SHP77 (cell line): ENCODE data around the gene NSFL1C.

Experiments used
- DNase-seq, 2 experiments: peaks; one replicate each; lab custom pipeline; 2025; lab: John Stamatoyannopoulos, UW

The NSFL1C gene

DNA sequence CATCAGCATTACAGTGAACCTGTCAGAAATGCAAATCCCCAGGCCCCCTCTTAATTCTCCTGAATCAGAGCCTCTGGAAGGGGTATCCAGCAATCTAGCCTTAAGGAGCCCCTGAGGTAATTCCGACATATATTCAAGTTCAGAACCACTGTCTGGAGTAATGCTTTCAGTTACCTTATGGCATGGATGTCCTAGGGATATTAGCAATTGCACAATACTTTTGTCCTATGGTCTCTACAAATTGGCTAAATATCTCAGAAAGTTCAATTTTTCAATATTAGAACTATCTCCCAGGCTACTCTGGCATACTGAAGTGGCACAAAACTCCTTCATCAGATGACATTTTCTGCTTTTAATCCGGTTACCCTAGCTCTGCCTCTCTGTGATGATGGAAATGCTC lies 6.4 kb downstream of the NSFL1C start:
- no peak for DNase-seq

DNA sequence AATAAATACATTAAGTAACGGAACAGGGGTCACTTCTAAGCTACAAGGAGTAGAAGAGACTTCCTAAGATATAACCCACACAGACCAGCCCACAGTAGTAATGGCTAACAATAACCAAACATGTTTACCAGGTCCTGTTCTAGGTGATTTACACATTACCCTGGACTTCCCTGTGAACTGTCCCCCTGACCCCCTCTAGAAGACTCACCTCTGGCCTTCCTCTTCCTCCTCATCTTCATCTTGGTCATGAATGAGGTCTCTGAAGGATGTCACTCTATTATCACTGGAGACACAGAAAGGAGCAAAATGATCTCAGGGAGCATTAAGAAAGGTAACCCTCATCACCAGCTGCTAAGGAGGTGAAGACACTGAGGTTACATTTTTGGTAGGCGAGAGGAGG lies 8.7 kb downstream of the NSFL1C start:
- DNase-seq = no peak

DNA sequence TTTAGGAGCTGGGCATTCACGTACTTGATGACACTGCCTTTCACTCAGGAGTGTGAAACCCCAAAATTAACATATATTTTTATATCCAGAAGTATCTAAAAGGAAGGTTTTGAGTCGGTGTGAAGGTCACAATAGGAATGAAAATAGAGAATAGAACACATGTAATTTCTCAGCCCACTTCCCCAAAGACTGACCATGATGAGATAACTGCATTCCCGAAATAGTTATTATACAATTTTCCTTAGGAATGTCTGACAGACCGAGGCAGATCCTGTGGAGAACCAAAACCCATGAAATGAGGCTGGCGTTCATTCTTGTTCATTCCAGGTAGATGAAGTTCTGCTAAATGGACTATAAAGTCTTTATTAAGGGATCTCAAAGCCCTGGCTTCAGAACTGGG lies 10.3 kb downstream of the NSFL1C start:
- DNase-seq = no peak

DNA sequence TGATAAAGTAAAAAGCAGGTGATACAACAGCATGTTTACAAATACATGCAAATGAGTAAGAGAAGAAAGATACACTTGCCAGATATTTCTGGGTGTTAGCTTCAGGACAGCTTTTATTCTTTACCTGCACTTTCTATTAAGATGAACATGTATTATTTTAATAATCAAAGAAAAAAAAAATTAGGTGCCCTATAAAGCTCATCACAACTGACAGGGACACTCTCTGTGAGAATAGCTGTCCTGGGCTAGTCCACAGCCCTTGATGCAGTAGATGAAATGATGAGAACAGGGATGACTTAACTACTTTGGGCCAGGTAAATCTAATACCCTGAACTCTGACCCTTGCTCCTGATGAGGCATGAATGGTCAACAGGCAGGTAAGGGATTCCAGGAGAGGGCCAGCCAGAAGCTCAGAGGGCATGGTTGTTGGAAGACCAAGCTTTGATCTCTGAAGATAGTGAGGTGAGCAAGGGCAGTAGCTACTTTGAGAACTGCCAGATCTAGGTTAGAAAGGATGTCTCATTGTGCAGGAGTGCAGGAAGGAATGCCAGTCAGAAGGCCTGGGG lies 15.6 kb downstream of the NSFL1C start:
- DNase-seq = no peak

DNA sequence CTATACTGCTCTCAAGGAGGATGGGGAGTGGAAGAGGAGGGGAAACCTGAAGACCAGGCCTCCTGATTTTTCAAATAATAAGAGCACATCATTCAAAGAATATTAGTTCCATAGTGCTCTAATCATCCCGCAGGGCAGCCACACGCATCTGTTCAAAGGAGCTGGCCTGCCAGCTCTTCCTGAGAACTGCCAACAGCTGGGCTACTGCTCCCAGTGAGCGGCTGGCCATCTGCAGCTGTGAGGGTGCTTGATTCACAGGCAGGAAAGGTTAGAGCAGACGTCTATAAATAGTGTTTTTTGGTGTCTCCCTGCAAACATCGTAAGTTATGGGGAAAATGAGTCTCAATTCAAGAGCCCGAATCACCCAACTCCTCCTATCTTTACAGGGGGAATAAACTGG lies 17.3 kb downstream of the NSFL1C start:
- DNase-seq = no peak

DNA sequence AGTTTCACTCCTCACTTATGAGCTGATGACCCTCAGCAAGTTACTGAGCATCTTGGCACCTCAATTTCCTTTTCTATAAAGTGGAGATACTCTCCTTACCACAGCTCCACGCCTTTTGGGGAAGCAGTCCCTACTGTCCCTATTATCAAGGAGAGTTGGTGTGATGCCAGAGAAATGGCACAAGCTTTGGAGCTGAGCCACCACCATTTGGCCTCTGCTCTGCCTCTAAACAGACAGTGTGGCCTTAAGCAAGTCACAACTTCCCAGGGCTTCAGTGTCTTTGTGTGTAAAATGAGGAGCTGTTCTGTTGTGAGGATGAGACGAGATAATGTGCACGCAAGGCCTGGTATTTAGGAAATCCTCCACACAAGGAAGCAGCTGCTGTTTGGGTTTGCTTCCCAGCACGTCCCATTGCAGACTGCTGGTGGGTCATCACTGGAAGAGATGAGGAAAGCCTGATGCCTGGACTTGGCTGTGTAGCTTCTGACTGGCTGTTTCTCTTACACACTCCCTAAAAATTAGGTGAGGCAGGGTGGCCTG lies 18.5 kb downstream of the NSFL1C start:
- DNase-seq = no peak

DNA sequence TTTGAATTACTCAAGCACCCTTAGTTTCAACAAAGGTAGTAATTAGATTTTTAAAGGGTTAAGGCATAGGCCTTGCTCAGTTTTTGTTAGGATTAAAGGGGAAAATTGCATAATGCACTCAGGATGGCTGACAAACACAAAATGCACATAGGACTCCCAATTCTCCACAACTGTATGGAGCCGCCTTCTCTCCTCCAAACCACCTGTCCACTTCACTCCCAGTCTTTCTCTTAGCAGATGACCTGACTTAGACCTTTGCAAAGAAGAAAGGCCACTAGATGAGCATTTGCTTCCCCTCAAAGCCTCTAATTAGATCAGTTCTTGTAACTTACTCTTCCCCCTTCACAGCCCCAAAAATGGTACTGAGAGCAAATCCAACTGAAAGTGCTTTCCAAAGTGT lies 20.1 kb downstream of the NSFL1C start:
- DNase-seq = no peak

DNA sequence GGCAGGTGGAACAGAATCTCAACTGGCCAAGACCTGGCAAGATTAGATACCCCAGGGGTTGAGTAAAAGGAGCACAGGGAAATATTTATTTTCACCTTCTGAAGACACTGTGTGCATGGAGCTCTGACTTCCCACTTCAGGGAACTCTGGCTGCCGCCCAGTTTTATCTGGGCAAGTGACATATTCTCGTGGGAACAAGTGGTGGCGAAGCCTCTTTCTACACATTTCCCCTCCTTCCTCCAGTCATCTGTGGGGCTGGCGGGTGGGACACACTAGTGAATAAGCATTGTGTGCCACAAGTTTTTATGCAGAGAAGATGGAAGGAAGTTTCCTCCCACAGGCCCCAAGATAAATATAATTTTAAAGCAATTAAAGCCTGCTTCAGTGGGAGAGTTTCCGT lies 23.6 kb downstream of the NSFL1C start:
- DNase-seq = no peak

DNA sequence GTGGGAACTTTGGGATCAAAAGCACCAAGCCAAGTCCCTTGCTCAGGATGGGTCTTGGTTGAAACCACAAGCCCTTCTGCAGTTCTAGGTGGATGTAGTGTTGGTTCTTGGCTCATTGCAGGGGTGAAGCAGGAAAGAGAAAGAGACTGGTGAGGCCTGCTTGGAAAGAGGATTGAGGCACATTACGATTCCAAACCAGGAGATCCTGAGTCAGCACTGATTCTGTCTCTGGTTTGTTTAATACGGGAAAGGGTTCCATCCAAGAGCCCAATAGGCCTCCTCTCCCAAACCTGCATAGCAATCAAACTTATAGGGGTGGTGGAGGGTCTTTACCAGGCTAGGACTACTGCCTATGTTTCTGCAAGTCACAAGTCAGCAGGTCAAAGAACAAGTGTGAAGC lies 24.3 kb downstream of the NSFL1C start:
- DNase-seq = no peak

DNA sequence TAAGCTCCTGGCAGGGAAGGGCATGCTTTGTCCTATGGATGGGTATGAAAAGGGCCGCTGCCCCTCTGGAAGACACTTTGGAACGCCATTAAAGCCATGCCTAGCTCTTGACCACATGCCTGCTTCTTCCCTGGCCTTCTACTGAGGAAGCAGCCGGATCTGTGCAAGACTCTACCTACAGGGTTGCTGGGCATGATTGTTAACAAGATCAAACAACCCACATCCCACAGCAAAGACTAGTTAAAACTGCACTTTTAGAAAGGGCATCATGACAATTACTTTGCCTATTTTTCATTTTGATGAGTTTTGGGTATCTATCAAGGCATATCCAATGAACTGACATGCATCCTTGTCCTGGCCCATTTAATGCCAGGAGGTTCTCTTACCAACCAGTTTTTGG lies 25.5 kb downstream of the NSFL1C start:
- DNase-seq = no peak

DNA sequence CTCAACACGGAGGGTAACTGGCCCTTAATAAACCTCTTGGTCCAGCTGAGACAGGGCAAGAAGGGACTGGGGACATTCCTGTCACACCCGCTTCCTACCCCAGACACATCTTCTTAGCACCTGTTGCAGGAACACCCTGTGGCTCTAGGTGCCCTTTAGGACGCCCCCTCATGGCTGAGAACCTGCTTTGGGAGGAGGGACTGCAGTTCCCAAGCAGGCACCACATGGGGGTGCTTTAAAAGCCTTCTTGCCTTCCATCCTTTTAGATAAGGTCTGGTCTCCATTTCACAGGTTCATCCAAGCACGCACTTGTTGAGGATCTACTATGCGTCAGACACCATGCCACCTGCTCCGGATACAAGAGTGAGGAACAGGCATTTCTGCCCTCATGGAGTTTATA lies 26.6 kb downstream of the NSFL1C start:
- peak in 1 of 2 experiments; percentile 11 for DNase-seq

DNA sequence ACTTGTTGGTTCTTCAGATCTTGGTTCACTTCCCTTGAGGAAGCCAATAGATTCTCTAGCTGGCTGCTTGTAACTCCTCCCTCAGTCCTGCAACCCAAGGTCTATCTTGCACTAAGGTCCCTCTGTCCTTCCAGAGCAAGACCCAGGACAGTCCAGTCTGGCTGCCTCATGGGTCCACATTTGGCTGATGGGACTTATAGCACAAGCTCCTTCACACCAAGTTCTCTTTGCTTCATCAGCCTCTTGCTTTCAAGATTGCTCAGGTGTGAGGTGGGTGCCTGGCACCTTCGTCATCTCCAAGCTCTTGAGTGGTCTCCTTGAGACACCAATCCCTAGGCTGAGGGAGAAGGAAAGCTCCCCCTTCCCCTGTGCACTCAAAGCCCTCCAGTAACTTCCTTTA lies 28.3 kb downstream of the NSFL1C start:
- no peak for DNase-seq

DNA sequence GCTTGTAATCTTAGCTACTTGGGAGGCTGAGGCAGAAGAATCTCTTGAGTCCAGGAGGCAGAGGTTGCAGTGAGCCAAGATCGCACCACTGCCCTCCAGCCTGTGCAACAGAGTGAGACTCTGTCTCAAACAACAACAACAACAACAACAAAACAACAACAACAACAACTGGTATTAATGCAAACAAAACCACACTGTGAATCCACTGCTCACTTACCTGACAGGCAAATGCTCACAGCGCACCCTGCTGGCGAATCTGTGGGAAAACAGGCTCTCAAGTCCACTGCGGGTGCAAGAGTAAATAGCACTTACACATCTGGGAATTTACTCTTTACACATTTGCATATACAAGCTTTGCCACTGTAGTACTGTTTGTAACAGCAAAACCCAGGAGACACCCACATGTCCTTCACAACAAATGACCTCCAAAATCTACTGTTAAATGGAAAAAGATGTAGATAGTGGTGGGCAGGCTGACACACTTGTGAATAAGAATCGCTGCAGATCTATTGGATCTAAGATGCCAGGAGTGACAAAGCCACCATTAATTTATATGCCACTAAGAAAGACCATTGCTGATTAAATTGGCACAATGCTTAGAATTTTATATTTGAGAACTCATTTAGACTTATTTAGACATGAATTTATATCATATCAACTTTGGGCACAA lies 29.3 kb downstream of the NSFL1C start:
- DNase-seq = peak; percentile 72 to 73

DNA sequence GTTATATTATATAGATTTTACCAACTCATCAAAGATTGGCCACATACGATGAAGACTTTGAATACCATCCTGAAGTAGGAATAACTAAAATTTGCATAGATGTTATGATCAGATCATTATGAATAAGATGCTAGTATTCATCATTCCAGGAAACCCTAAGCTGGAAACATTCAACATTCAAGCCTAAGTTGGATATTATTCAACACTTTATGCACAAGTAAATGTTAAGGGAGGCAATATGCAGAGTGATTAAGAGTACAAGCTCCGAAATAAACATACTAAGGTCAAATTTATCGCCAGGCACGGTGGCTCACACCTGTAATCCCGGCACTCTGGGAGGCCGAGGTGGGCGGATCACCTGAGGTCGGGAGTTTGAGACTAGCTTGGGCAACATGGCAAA lies 30.4 kb downstream of the NSFL1C start:
- DNase-seq = no peak

DNA sequence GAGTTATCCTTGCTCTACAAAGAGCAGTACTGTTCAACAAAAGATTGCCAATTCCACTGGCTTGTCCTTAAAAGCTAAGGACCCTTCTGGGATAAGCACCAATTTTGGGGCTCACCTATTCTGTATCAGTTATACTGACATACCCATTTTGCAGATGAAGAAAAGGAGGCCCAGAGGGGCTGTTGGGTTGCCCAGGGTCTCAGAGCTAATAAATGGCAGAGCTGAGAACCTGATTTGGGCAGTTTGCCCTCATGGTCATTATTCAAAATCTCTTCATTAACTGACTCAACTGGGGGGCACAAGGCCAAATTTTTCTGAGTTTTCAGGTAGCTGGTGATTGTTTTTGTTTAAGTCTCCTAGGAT lies 31.3 kb downstream of the NSFL1C start:
- DNase-seq = no peak

DNA sequence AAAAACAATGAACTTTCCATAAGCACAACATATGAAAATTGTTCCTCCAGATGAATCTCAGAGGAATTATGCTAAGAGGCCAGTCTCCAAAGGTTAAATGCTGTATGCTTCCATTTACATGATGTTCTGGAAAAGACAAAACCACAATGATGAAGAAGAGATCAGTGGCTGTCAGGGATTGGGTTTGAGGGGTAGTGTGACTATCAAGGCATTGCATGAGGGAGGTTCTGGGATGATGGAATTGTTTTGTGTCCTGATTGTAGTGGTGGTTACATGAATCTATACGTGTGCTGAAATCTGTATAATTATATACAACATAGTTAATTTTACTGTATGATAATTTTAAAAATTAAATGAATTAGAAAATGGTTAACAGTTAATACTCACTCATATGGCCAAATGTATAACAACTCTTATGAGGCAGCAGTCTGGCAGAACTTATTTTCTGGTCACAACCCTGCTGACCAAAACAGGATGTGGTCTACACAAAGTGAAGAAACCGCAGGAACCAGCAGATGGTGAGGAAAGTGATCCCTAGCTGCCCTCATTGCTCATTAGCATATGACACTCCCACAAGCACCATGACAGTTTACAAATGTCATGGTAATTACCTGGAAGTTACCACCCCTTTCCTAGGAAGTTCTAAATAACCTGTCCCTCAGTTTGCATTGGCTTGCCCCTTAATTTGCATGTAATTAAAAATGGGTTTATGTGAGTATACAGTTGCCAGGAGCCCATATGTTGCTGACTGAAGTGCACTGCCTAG lies 31.9 kb downstream of the NSFL1C start:
- DNase-seq = peak in 1 of 2 experiments; percentile 15

DNA sequence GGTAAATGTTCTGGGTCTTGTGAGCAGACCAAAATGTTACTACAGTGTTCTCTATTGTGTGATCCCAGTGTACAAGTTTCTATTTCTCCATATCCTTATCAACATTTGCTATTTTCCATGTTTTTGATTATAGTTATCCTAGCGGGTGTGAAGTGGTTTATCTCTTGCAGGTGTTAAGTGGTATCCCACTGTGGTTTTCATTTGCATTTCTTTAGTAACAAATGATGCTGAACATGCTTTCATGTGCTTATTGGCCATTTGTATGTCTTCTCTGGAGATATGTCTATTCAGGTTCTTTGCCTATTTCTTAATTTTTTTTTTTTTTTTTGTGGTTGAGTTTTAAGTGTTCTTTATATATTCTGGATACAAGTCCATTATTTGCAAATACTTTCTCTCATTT lies 35.5 kb downstream of the NSFL1C start:
- no peak for DNase-seq

DNA sequence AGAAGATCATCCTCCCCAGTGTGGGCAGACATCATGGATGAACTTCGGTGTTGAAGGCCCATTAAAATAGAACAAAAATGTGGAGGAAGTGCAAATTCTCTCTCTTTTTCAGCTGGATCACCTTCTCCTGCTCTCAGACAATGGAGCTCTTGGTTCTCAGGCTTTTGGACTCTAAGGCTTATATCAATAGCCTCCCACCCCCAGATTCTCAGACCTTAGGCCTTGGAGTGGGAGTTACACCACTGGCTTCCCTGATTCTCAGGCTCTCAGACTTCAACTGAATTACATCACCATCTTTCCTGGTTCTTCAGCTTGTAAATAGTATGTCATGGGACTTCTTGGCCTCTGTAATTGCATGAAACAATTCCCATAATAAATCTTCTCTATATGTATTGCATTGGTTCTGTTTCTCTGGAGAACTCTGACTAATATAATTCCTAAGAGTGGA lies 36.6 kb downstream of the NSFL1C start:
- DNase-seq = no peak

DNA sequence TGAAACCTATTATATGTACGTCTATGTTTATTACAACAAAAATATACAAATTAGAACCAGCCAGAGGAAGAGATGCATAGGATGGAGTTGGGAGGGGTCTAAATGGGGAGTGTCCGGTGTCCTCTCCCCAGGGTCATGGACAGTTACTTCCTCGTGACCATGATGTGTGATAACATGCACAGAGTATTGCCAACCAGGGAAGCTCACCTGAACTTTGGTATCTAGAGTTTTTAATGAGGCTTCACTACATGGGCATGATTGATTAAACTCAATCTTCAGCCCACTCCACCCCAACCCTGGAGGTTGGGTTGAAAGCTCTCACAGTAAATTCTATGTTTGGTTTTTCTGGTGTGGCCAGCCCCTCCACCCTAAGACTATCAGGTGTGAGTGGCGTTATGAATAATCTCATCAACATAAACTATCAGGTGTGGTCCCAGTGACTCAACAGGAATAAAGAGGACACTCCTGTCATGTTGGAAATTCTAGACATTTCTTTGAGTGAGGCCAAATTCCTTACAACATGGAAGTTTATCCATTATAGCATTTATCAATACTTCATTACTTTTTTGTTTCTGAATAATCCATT lies 37.4 kb downstream of the NSFL1C start:
- DNase-seq = no peak

DNA sequence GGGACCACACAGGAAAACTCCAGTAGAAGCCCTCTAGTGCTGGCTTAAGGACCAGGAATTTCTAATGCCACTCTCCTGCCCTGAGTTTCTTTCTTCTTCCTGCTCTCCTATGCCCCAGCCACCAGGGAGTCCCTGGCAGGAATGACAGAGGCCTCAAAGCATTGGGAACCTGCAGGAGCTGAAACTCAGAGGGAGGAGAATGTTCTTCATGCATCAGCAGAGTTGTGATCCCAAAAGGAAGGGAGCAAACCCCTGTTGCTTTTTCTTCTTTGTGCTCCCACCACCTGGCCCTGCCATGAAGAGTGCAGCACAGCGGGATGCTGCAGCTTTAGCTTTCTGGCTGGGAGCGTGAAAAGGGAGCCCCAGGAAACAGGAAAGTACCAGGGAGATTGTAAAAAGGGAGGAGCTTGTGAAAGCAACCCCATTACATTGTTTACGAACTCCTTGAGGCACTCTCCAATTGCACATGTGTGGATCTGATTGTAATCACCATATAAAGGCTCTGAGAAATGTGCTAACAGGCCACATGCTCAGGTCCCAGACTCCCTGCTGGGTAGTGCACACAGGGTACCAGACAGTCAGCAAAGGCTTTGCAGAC lies 39.1 kb downstream of the NSFL1C start:
- DNase-seq = peak in 1 of 2 experiments; percentile 26

DNA sequence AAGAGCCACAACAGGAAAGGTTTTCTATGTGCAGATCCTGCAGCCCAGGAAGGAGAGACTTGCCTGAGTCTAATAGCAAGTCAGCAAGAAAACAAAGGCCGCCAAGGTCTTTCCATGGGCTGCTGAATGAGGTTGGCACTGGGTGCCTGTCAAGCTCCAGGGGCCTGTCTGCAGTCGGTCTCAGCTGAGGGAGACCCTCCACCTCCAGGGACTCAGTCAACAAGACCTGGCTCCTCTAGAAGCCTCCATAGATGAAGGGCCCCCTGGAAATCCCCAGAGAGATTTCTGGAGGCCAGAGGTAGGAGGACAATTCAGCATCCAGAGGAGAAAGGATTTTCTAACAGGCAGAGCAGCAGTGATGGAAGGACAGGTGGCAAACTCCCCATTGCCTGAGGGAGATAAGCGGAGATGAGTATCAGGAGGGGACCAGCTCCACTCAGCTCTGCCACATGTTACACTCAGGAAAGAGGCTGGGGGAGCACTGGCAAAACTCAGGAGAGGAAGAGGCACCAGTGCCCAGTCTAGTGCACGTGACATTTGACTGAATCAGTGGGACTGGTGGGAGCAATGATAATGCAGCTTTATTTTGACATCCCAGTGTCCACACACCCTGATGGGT lies 40.3 kb downstream of the NSFL1C start:
- DNase-seq = no peak

DNA sequence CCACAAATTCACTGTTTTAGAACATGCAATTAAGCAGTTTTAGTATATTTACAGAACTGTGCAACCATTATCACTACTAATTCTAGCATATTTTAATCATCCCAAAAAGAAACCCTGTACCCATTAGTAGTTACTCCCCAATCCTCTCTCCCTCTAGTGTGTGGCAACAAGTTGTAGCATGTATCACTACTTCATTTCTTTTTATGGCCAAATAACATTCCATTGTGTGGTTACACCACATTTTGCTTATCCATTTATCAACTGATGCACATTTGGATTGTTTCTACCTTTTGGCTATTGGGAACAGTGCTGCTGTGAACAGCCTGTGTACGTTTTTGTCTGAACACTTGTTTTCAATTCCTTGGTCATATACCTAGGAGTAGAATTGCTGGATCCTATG lies 42.3 kb downstream of the NSFL1C start:
- DNase-seq = no peak
